ENCODE measurements around the gene ARHGAP21. TPM values are rescaled to one million over a fixed set of nuclear protein-coding genes. Genes with fewer than 3 reads are reported as not detected.
"Not testable (repeated sequence)": the region's sequence is repeated elsewhere in the genome, so short reads cannot be mapped to it uniquely, and the experiment has no call there.

ARHGAP21 gene
- total RNA-seq, 2 experiments from 2014 or later: 18.8 to 19.8 TPM

DNA sequence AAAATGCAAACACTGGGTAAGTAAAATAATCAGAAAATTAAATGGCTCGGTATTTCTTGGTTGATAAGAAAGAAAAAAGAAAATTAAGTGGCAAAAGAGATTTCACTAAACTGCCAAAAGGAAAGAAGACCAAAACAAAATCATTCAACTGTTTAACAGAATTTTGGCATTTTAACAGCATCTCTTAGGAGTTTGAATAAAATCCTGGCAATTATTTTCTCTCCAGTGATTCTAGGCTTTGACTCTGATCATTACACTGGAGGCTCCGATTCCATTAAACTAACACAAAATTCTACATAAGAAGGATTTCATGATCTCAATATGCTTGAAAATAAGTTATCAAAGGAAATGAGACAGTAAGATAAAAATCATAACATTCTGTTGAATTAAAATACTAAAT, 62.3 kb downstream of the ARHGAP21 start:
- ChIA-PET CTCF (no interaction called here), POLR2A (no interaction called here)
- Mint-ChIP-seq H3K4me1 (ENCODE audit: low read depth) (no peaks in the 10 kb centered on the region), H3K27me3 (no peaks in the 10 kb centered on the region), H3K9me3 (peaks cover 3% of the 10 kb centered on the region), H3K36me3 (ENCODE audit: low read depth) (no peaks in the 10 kb centered on the region), H3K27ac (no peak overlapping the region), H3K4me3 (no peak overlapping the region)
- TF ChIP-seq, protein P1, sequence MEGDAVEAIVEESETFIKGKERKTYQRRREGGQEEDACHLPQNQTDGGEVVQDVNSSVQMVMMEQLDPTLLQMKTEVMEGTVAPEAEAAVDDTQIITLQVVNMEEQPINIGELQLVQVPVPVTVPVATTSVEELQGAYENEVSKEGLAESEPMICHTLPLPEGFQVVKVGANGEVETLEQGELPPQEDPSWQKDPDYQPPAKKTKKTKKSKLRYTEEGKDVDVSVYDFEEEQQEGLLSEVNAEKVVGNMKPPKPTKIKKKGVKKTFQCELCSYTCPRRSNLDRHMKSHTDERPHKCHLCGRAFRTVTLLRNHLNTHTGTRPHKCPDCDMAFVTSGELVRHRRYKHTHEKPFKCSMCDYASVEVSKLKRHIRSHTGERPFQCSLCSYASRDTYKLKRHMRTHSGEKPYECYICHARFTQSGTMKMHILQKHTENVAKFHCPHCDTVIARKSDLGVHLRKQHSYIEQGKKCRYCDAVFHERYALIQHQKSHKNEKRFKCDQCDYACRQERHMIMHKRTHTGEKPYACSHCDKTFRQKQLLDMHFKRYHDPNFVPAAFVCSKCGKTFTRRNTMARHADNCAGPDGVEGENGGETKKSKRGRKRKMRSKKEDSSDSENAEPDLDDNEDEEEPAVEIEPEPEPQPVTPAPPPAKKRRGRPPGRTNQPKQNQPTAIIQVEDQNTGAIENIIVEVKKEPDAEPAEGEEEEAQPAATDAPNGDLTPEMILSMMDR (IDR thresholded peaks at IDR 0.05): no peak
- no peak for ATAC-seq
- intact Hi-C loops (cut with micrococcal nuclease): no loop called here
- DNase-seq: no peak

DNA sequence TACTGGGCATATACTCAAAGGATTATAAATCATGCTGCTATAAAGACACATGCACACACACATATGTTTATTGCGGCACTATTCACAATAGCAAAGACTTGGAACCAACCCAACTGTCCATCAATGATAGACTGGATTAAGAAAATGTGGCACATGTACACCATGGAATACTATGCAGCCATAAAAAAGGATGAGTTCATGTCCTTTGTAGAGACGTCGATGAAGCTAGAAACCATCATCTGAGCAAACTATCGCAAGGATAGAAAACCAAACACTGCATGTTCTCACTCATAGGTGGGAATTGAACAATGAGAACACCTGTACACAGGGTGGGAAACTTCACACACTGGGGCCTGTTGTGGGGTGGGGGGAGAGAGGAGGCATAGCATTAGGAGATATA, 65.4 kb downstream of the ARHGAP21 start:
- POLR2A ChIA-PET; H3K4me1 Mint-ChIP-seq (ENCODE audit: low read depth); H3K9me3 Mint-ChIP-seq; H3K36me3 Mint-ChIP-seq (ENCODE audit: low read depth); H3K4me3 Mint-ChIP-seq; CTCF ChIA-PET; DNase-seq; H3K27ac Mint-ChIP-seq; ATAC-seq; intact Hi-C loops (cut with micrococcal nuclease); H3K27me3 Mint-ChIP-seq: not testable (repeated sequence)

DNA sequence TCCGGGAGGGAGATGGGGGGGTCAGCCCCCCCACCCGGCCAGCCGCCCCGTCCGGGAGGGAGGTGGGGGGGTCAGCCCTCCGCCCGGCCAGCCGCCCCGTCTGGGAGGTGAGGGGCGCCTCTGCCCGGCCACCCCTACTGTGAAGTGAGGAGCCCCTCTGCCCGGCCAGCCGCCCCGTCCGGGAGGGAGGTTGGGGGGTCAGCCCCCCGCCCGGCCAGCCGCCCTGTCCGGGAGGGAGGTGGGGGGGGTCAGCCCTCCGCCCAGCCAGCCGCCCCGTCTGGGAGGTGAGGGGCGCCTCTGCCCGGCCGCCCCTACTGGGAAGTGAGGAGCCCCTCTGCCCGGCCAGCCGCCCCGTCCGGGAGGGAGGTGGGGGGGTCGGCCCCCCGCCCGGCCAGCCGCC, 67.4 kb downstream of the ARHGAP21 start:
- intact Hi-C loops (cut with micrococcal nuclease); H3K36me3 Mint-ChIP-seq (ENCODE audit: low read depth); ATAC-seq; H3K27me3 Mint-ChIP-seq; POLR2A ChIA-PET; H3K4me3 Mint-ChIP-seq; CTCF ChIA-PET; H3K27ac Mint-ChIP-seq; DNase-seq; H3K9me3 Mint-ChIP-seq: not testable (repeated sequence)
- peaks cover 10% of the 10 kb centered on the region for H3K4me1 Mint-ChIP-seq (ENCODE audit: low read depth)

DNA sequence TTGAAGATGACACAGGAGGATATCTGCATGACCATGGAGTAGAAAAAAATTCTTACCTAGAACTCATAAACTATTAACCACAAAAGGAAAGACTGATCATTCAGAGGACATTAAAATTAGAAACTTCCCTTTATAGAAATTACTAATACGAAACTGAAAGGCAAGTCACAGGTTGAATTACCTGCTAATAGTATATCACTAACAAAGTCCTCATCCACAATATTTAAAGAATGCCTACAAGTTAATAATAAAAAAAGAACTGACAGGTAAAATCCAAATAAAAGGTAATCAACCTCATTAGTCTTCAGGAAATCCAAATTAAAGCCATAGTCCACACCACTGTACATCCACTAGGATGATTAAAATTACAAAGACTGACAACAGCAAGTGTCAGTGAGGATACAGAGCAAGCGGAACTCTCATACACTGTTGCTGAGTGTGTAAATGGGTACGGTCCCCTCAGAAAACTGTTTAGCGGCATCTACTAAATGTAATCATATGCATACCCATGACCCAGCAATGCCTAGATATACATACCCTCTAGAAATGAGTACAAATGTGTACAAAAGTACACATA, 71.2 kb downstream of the ARHGAP21 start:
- POLR2A ChIA-PET: no interaction called here
- DNase-seq (no peak), ATAC-seq (no peak)
- Mint-ChIP-seq H3K4me1 (ENCODE audit: low read depth) (peaks cover 10% of the 10 kb centered on the region), H3K36me3 (ENCODE audit: low read depth) (peaks cover 3% of the 10 kb centered on the region), H3K9me3 (peaks cover 2% of the 10 kb centered on the region), H3K4me3 (no peak overlapping the region), H3K27me3 (no peaks in the 10 kb centered on the region), H3K27ac (no peak overlapping the region)
- TF ChIP-seq, protein P1 (IDR thresholded peaks at IDR 0.05): no peak
- intact Hi-C loops (cut with micrococcal nuclease): no loop called here
- CTCF ChIA-PET: interaction anchor here (1.4 kb wide), 1 partner anchor 10 kb away, joined by 3 read pairs; no protein-coding TSS in a partner anchor

DNA sequence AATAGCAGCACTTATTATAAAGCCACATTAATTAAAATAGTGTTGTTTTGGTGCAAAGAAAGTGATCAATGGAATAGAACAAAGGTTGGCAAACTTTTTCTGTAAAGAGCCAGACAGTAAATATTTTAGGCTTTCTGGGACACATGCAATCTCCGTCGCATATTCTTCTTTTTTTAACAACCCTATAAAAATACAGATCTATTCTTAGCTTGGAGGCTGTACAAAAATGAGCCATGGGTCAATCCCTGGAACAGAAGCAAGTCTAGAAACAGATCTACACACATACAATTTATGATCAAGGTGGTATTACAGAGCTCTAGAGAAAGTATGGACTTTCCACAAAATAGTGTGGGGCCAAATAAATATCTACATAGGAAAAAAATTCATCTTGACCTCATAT, 71.8 kb downstream of the ARHGAP21 start:
- ChIA-PET POLR2A (no interaction called here), CTCF (interaction anchor here (1.4 kb wide), 1 partner anchor 9 kb away, joined by 3 read pairs; no protein-coding TSS in a partner anchor)
- ATAC-seq (no peak), DNase-seq (no peak)
- intact Hi-C loops (cut with micrococcal nuclease): no loop called here
- peaks cover 3% of the 10 kb centered on the region for H3K36me3 Mint-ChIP-seq (ENCODE audit: low read depth)
- H3K27me3 Mint-ChIP-seq: no peaks in the 10 kb centered on the region
- TF ChIP-seq, protein P1 (IDR thresholded peaks at IDR 0.05): no peak
- peaks cover 10% of the 10 kb centered on the region for H3K4me1 Mint-ChIP-seq (ENCODE audit: low read depth)
- peaks cover 2% of the 10 kb centered on the region for H3K9me3 Mint-ChIP-seq
- no peak overlapping the region for H3K27ac Mint-ChIP-seq
- no peak overlapping the region for H3K4me3 Mint-ChIP-seq

DNA sequence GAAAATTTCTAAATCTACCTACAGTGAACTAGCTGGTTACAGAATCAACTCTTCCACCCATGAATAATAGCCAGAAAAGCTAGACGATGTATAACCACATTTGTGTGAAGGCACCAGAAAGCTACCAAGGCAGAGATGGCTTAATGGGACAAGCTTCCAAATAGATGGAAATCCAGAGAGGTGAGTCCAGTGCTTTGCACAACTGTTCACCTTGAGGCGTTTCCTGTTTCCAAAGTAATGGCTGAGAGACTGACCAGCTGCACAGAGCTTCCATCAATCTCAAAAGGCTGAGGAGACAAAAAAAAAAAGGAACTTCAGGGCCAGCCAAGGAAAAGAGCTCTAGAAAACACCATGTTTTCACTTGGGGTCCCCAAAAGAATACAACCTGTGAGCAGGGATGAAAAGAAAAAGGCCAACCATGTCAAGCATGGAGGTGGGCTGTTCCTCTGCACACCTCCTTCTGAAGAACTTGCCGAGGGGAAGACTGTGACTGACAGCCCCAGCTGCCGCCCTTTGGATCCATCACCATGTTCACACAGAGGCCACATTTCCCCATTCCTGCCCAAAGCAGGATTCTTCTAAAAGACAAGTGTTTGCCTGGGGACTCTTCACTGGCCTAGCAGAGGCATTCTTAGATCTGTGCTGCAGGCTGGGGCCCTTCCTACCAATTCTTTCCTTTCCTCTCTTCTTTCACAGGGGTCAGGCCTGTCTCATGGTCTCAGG, 72.9 kb downstream of the ARHGAP21 start:
- ATAC-seq (no peak), DNase-seq (no peak)
- H3K27ac Mint-ChIP-seq: no peak overlapping the region
- peaks cover 3% of the 10 kb centered on the region for H3K36me3 Mint-ChIP-seq (ENCODE audit: low read depth)
- no peak overlapping the region for H3K4me3 Mint-ChIP-seq
- peaks cover 10% of the 10 kb centered on the region for H3K4me1 Mint-ChIP-seq (ENCODE audit: low read depth)
- POLR2A ChIA-PET: no interaction called here
- TF ChIP-seq, protein P1 (IDR thresholded peaks at IDR 0.05): no peak
- H3K9me3 Mint-ChIP-seq: peaks cover 2% of the 10 kb centered on the region
- intact Hi-C loops (cut with micrococcal nuclease): no loop called here
- H3K27me3 Mint-ChIP-seq: no peaks in the 10 kb centered on the region
- CTCF ChIA-PET: no interaction called here
